ENCODE results near the gene TCEAL4.

DNA sequence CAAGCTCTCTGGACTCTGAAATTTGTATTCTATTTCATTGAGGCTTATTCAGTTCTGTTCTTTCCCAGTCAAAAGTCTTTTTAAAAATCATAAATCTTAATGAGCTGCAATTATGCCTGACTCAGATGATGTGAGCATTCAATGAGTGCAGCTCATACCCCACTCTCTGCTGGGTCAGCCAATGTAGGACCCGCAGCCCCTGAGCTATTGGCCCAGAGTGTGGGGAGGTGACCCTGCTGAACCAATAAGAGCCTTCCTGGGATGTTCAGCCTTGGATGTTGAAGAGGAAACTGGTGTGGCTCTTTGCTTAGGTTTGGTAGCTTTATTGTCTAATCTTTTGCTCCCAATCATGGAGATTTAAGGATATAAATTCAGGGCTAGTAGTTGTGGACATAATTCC is 12.1 kb upstream of the TCEAL4 start:
- TF ChIP-seq POLR2A (IDR thresholded peaks at IDR 0.05): no peak
- TF ChIP-seq, protein P1, sequence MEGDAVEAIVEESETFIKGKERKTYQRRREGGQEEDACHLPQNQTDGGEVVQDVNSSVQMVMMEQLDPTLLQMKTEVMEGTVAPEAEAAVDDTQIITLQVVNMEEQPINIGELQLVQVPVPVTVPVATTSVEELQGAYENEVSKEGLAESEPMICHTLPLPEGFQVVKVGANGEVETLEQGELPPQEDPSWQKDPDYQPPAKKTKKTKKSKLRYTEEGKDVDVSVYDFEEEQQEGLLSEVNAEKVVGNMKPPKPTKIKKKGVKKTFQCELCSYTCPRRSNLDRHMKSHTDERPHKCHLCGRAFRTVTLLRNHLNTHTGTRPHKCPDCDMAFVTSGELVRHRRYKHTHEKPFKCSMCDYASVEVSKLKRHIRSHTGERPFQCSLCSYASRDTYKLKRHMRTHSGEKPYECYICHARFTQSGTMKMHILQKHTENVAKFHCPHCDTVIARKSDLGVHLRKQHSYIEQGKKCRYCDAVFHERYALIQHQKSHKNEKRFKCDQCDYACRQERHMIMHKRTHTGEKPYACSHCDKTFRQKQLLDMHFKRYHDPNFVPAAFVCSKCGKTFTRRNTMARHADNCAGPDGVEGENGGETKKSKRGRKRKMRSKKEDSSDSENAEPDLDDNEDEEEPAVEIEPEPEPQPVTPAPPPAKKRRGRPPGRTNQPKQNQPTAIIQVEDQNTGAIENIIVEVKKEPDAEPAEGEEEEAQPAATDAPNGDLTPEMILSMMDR (IDR thresholded peaks at IDR 0.05): no peak

Measured in sigmoid colon (tissue), 3 donors.